Thyroid gland (tissue), 4 donors: ENCODE results near the gene CCDC158.

Experiments
- POLR2A ChIP-seq, 2 donors: fragments of 450-650 bp; IDR thresholded peaks; one replicate each; pipeline ENCODE4 v1.6.1; 2017; ENCODE audit warnings: antibody characterized with exemption in 2 of 2, mild to moderate bottlenecking in 2 of 2, moderate library complexity in 1 of 2
- TF ChIP-seq, protein P1 (sequence below), 6 experiments: fragments of 200-600 bp in 3 of 6; fragments of 450-650 bp in 3 of 6; sonication (generic) in 3 of 6; IDR thresholded peaks; one replicate each; pipeline ENCODE4 v1.5.1; 2016 to 2019; ENCODE audit warnings: antibody characterized with exemption in 6 of 6, mild to moderate bottlenecking in 2 of 6, inconsistent platforms in 1 of 6, moderate library complexity in 1 of 6

DNA sequence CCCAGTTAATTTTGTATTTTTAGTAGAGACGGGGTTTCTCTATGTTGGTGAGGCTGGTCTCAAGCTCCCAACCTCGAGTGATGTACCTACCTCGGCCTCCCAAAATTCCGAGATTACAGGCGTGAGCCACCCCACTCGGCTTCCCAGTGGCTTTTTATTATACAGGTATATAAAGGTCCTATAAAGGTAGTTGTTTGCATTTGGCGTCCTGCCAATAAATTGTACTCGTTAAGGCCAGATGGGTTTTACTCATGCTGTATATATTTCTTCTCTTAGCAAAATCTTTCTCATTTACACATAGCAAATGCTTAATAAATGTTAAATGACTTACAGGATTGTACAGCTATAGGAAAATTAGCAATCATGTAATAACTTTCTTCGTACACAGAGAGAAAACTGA, 20.9 kb upstream of the CCDC158 start:
- TF ChIP-seq POLR2A (IDR thresholded peaks at IDR 0.05): no peak
- TF ChIP-seq, protein P1, sequence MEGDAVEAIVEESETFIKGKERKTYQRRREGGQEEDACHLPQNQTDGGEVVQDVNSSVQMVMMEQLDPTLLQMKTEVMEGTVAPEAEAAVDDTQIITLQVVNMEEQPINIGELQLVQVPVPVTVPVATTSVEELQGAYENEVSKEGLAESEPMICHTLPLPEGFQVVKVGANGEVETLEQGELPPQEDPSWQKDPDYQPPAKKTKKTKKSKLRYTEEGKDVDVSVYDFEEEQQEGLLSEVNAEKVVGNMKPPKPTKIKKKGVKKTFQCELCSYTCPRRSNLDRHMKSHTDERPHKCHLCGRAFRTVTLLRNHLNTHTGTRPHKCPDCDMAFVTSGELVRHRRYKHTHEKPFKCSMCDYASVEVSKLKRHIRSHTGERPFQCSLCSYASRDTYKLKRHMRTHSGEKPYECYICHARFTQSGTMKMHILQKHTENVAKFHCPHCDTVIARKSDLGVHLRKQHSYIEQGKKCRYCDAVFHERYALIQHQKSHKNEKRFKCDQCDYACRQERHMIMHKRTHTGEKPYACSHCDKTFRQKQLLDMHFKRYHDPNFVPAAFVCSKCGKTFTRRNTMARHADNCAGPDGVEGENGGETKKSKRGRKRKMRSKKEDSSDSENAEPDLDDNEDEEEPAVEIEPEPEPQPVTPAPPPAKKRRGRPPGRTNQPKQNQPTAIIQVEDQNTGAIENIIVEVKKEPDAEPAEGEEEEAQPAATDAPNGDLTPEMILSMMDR (IDR thresholded peaks at IDR 0.05): no peak
